IMR-90 (cell line): ENCODE data around the gene MTMR1. TPM values are rescaled to one million over a fixed set of nuclear protein-coding genes. Genes with fewer than 3 reads are reported as not detected.

Experiments used
- ATAC-seq: fragments of 200-7000 bp; cut with Tn5 transposase; 2 replicates; pipeline ENCODE4 v1.9.1; 2020; ENCODE audit warnings: low read depth, mild to moderate bottlenecking, moderate library complexity
- BruUV-seq: library from RNA; stranded (reverse); fragments of 400-500 nt; replicated peaks from 2 replicates; lab custom pipeline; 2021; lab: Mats Ljungman, UMichigan
- CTCF ChIA-PET: fragments of 300-600 bp; formaldehyde crosslinking; extraction: SDS; loops from one replicate; lab custom pipeline; 2021; ENCODE audit warnings: antibody characterized with exemption; lab: Yijun Ruan, JAX
- POLR2A ChIA-PET: fragments of 300-600 bp; sonication (Branson Sonifier 250); formaldehyde crosslinking; loops from one replicate; lab custom pipeline; 2022; ENCODE audit warnings: antibody characterized with exemption; ENCODE audit not compliant: unreplicated experiment; lab: Charles Lee
- DNase-seq: peaks from one replicate; pipeline ENCODE4 v3.0.0; 2013
- H2AFZ ChIP-seq: replicated peaks from 2 replicates; pipeline ENCODE3; 2013; ENCODE audit warnings: low read length, mild to moderate bottlenecking; ENCODE audit not compliant: poor library complexity
- H2AK5ac ChIP-seq: 2 replicates; pipeline ENCODE4 v1.6.1; 2013; ENCODE audit warnings: low read depth, low read length, inconsistent platforms
- H2AK9ac ChIP-seq: replicated peaks from 2 replicates; pipeline ENCODE3; 2013; ENCODE audit warnings: mild to moderate bottlenecking, low read depth, low read length, moderate library complexity; ENCODE audit not compliant: poor library complexity
- H2BK120ac ChIP-seq: 2 replicates; pipeline ENCODE4 v1.6.1; 2013; ENCODE audit warnings: low read depth, low read length, inconsistent platforms
- H2BK15ac ChIP-seq: 3 replicates; pipeline ENCODE4 v1.6.1; 2013; ENCODE audit warnings: low read depth, low read length, inconsistent platforms
- H2BK20ac ChIP-seq: 2 replicates; pipeline ENCODE4 v1.6.1; 2013; ENCODE audit warnings: low read depth, mild to moderate bottlenecking, inconsistent platforms, low read length, moderate library complexity
- H2BK5ac ChIP-seq: 2 replicates; pipeline ENCODE4 v1.6.1; 2013; ENCODE audit warnings: mild to moderate bottlenecking, low read depth, low read length, inconsistent platforms; ENCODE audit not compliant: poor library complexity, severe bottlenecking
- H3K14ac ChIP-seq: replicated peaks from 2 replicates; pipeline ENCODE4 v1.6.1; 2013; ENCODE audit warnings: low read depth, low read length, inconsistent platforms
- H3K18ac ChIP-seq: 2 replicates; pipeline ENCODE4 v1.6.1; 2013; ENCODE audit warnings: low read depth, low read length, control low read depth
- H3K23ac ChIP-seq: 2 replicates; pipeline ENCODE4 v1.6.1; 2013; ENCODE audit warnings: low read depth, low read length, inconsistent platforms
- H3K27ac ChIP-seq: 2 replicates; pipeline ENCODE4 v1.5.1; 2013; ENCODE audit warnings: mild to moderate bottlenecking, control low read depth, low read length; ENCODE audit not compliant: insufficient read depth
- H3K27me3 ChIP-seq: 2 replicates; pipeline ENCODE4 v1.6.1; 2013; ENCODE audit warnings: low read length; ENCODE audit not compliant: control insufficient read depth, insufficient read depth
- H3K36me3 ChIP-seq: 2 replicates; pipeline ENCODE4 v1.6.1; 2013; ENCODE audit warnings: low read length, mixed read lengths; ENCODE audit not compliant: control insufficient read depth, insufficient read depth
- H3K4ac ChIP-seq: 2 replicates; pipeline ENCODE4 v1.6.1; 2013; ENCODE audit warnings: low read depth, low read length, inconsistent platforms
- H3K4me1 ChIP-seq: 2 replicates; pipeline ENCODE4 v1.6.1; 2013; ENCODE audit warnings: low read length, mixed read lengths; ENCODE audit not compliant: control insufficient read depth, insufficient read depth
- H3K4me2 ChIP-seq: 2 replicates; pipeline ENCODE4 v1.6.1; 2013; ENCODE audit warnings: low read depth, mild to moderate bottlenecking, control low read depth, low read length, moderate library complexity
- H3K4me3 ChIP-seq: 2 replicates; pipeline ENCODE4 v1.5.1; 2013; ENCODE audit warnings: low read depth, mild to moderate bottlenecking, control low read depth, low read length, moderate library complexity; ENCODE audit not compliant: insufficient read depth
- H3K56ac ChIP-seq: 2 replicates; pipeline ENCODE4 v1.6.1; 2013; ENCODE audit warnings: low read length, inconsistent platforms; ENCODE audit not compliant: insufficient read depth; ENCODE audit errors: extremely low read depth
- H3K79me1 ChIP-seq, 2 experiments: 2 replicates each; pipeline ENCODE4 v1.6.1; 2013; ENCODE audit warnings: low read length in 2 of 2, inconsistent platforms in 1 of 2, low read depth in 1 of 2
- H3K9ac ChIP-seq: 2 replicates; pipeline ENCODE4 v1.6.1; 2013; ENCODE audit warnings: low read depth, low read length, control low read depth
- H3K9me1 ChIP-seq: 2 replicates; pipeline ENCODE4 v1.6.1; 2013; ENCODE audit warnings: low read length, inconsistent platforms; ENCODE audit not compliant: insufficient read depth
- H3K9me3 ChIP-seq: 2 replicates; pipeline ENCODE4 v1.6.1; 2013; ENCODE audit warnings: low read length; ENCODE audit not compliant: control insufficient read depth, insufficient read depth
- H4K20me1 ChIP-seq: 2 replicates; pipeline ENCODE4 v1.6.1; 2013; ENCODE audit warnings: low read length, inconsistent platforms; ENCODE audit not compliant: insufficient read depth
- H4K5ac ChIP-seq: 2 replicates; pipeline ENCODE4 v1.6.1; 2013; ENCODE audit warnings: mild to moderate bottlenecking, low read depth, low read length, control low read depth
- H4K8ac ChIP-seq, 2 experiments: 2 replicates each; pipeline ENCODE4 v1.6.1; 2013; ENCODE audit warnings: low read depth in 2 of 2, low read length in 2 of 2, control low read depth in 1 of 2, inconsistent platforms in 1 of 2
- H4K91ac ChIP-seq: 2 replicates; pipeline ENCODE4 v1.6.1; 2013; ENCODE audit warnings: low read depth, low read length, inconsistent platforms; ENCODE audit not compliant: insufficient read depth
- BHLHE40 ChIP-seq: fragments of 150-350 bp; IDR thresholded peaks from 2 replicates; pipeline ENCODE4 v1.6.1; 2016; ENCODE audit warnings: mild to moderate bottlenecking, low read depth, low read length
- CEBPB ChIP-seq: IDR thresholded peaks from 2 replicates; pipeline ENCODE4 v1.6.1; 2012; ENCODE audit warnings: low read depth, low read length, improper control_type of control experiment
- CTCF ChIP-seq: conservative IDR thresholded peaks from 2 replicates; pipeline ENCODE4 v1.5.1; 2012; ENCODE audit warnings: mild to moderate bottlenecking, low read depth, low read length, improper control_type of control experiment
- FOS ChIP-seq: fragments of 150-350 bp; IDR thresholded peaks from 2 replicates; pipeline ENCODE4 v1.6.1; 2016; ENCODE audit warnings: low read depth, low read length
- MXI1 ChIP-seq: IDR thresholded peaks from 2 replicates; pipeline ENCODE4 v1.6.1; 2012; ENCODE audit warnings: low read depth, mild to moderate bottlenecking, low read length, moderate library complexity, borderline replicate concordance
- NFE2L2 ChIP-seq: fragments of 150-350 bp; IDR thresholded peaks from 2 replicates; pipeline ENCODE4 v1.6.1; 2016; ENCODE audit warnings: low read depth, mild to moderate bottlenecking, low read length
- RCOR1 ChIP-seq: IDR thresholded peaks from 2 replicates; pipeline ENCODE4 v1.6.1; 2012; ENCODE audit warnings: mild to moderate bottlenecking, low read length, improper control_type of control experiment; ENCODE audit not compliant: insufficient replicate concordance
- WGBS, 2 experiments: methylation state at CpG; one replicate each; pipeline versions ENCODE4 v1.1.5 to v1.1.7; 2013; ENCODE audit warnings: missing lambda C conversion rate in 2 of 2; ENCODE audit not compliant: insufficient read length in 1 of 2; ENCODE audit errors: extremely low coverage in 2 of 2; 5-methylcytosine and 5-hydroxymethylcytosine counted together
- dilution Hi-C: fragments of 300-500 bp; cut with HindIII; formaldehyde crosslinking; loops from one replicate; pipeline ENCODE4 v1.14.3; 2018; ENCODE audit warnings: low sequenced_read_pairs; ENCODE audit not compliant: unreplicated experiment
- in situ Hi-C: fragments of 300-500 bp; cut with MboI; formaldehyde crosslinking; loops from 3 replicates; pipeline ENCODE4 v1.14.3; 2019; ENCODE audit warnings: low sequenced_read_pairs, inconsistent platforms, mixed read lengths
- intact Hi-C: fragments of 100-400 bp; cut with micrococcal nuclease; formaldehyde crosslinking; loops from 2 replicates; pipeline ENCODE4 v1.10.0; 2022
- polyA plus RNA-seq, 3 experiments: library from polyadenylated mRNA; depleted of rRNA; stranded (reverse); fragments of >200 nt; gene quantifications; 2 replicates each; pipeline ENCODE4 v1.2.3, GENCODE V29; 2012; ENCODE audit warnings: low replicate concordance in 1 of 3
- total RNA-seq: library from RNA; depleted of rRNA; stranded (reverse); fragments of >200 nt; gene quantifications from 2 replicates; pipeline ENCODE4 v1.2.3, GENCODE V29; 2012

Gene MTMR1
- total and polyA plus RNA-seq, 2 of the 4 experiments (the other 2 are of a cell fraction) = 19.0 to 28.8 TPM

DNA sequence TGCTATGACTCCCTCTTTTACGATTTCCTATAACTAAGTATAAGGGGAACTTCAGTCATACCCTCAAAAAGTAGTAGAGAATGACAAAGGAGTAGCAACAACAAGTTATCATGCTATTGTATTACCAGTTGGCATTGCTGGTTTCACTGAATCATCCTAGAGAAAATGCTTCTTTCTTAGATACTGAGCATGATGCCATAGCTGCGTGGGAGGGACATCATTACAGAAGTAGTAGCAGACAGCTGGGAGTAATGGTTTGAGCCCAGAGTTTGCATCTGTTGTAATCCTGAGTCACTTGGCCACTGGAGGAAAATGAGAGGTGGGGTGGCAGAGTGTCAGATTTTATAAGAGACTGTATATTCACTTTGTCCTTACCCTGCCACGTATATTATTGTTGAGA is 38.6 kb downstream of the MTMR1 start:
- no peak overlapping the region for H4K8ac ChIP-seq
- no peak overlapping the region for H2BK20ac ChIP-seq
- no peaks in the 10 kb centered on the region; the same call in 1 of the 2 replicates for H3K4me1 ChIP-seq
- no peak overlapping the region for H3K14ac ChIP-seq
- no peak overlapping the region for H2AK5ac ChIP-seq
- no peak overlapping the region for H2AFZ ChIP-seq
- no CpG with 5 or more reads among the region's 3 CpGs for WGBS, 2 experiments
- DNase-seq (peak; percentile 97), ATAC-seq (peak; percentile 91)
- intact Hi-C loops = no loop called here
- H3K23ac ChIP-seq = no peak overlapping the region
- peak overlapping the region; percentile 39 for H2BK5ac ChIP-seq
- H4K91ac ChIP-seq = no peak overlapping the region
- no peak overlapping the region for H3K4me3 ChIP-seq
- dilution Hi-C loops = no loop called here
- H2AK9ac ChIP-seq = no peak overlapping the region
- POLR2A ChIA-PET = no interaction called here
- BruUV-seq = no TSS peak
- H3K79me1 ChIP-seq = peaks cover 4 to 9% of the 10 kb centered on the region in 2 experiments; a peak in 1 of 4 replicates
- peaks cover 8% of the 10 kb centered on the region; the same call in 1 of the 2 replicates for H3K9me1 ChIP-seq
- H3K18ac ChIP-seq = no peak overlapping the region
- no peak overlapping the region for H3K56ac ChIP-seq
- H4K20me1 ChIP-seq = 0 out of 2 replicates have a peak, but pooled peaks cover 3% of the 10 kb centered on the region
- no peaks in the 10 kb centered on the region for H3K27me3 ChIP-seq
- H4K5ac ChIP-seq = no peak overlapping the region
- no peak overlapping the region for H3K4ac ChIP-seq
- TF ChIP-seq CTCF = no peak
- no peak for TF ChIP-seq MXI1
- TF ChIP-seq CEBPB = peak; percentile 86
- TF ChIP-seq FOS = peak; percentile 63; the same call in 1 of the 2 replicates
- no peak for TF ChIP-seq BHLHE40
- no peak for TF ChIP-seq RCOR1
- TF ChIP-seq NFE2L2 = peak; percentile 44; the same call in 1 of the 2 replicates
- peaks cover 20% of the 10 kb centered on the region for H3K36me3 ChIP-seq
- H2BK120ac ChIP-seq = no peak overlapping the region
- H3K27ac ChIP-seq = no peak overlapping the region
- no peak overlapping the region for H3K9ac ChIP-seq
- CTCF ChIA-PET = no interaction called here
- H2BK15ac ChIP-seq = no peak overlapping the region
- no peak overlapping the region for H3K4me2 ChIP-seq
- in situ Hi-C loops = loop anchor here (25.0 kb wide), 1 partner anchor 1219 kb away; the partner anchor contains the start of gene IDS
- no peaks in the 10 kb centered on the region for H3K9me3 ChIP-seq
